Measurements from ENCODE around the gene TRIM2. TPM values are rescaled to one million over a fixed set of nuclear protein-coding genes. Genes with fewer than 3 reads are reported as not detected.

Gene TRIM2
- total and polyA plus RNA-seq, 7 experiments from 2014 or later: 0.12 to 3.9 (median 2.1) TPM

GRCh38 chr4:153271820-153272219, 67.6 kb downstream of the TRIM2 start:
- Histone ChIP-seq H3K27me3 (ENCODE audit: control insufficient read depth in 2 of 2, insufficient read depth in 2 of 2, low read length in 2 of 2) (no peaks in the 10 kb centered on the region), H3K36me3 (ENCODE audit: control insufficient read depth in 2 of 3, insufficient read depth in 3 of 3, low read length in 3 of 3) (no peaks in the 10 kb centered on the region), H3K27ac (ENCODE audit: low read depth, low read length) (no peak overlapping the region), H3K4me3 (ENCODE audit: low read length) (no peak overlapping the region), H3K4me1 (ENCODE audit: control insufficient read depth in 2 of 2, insufficient read depth in 2 of 2, low read length in 2 of 2) (peaks cover 0 to under 1% of the 10 kb centered on the region in 2 donors), H3K9me3 (ENCODE audit: control insufficient read depth in 2 of 3, low read length in 3 of 3) (no peaks in the 10 kb centered on the region)
- no peaks in the 10 kb centered on the region for H3K27me3 Mint-ChIP-seq
- no peak for DNase-seq
- H3K36me3 Mint-ChIP-seq: peaks cover 0 to 10% (median 0%) of the 10 kb centered on the region in 5 donors
- H3K27ac Mint-ChIP-seq: no peak overlapping the region
- peak; percentile 24 for ATAC-seq
- CTCF ChIA-PET: no interaction called here
- intact Hi-C loops (cut with micrococcal nuclease): no loop called here
- H3K4me3 Mint-ChIP-seq: no peak overlapping the region
- H3K4me1 Mint-ChIP-seq: peaks cover 0 to 12% (median 6%) of the 10 kb centered on the region in 7 donors
- H3K9me3 Mint-ChIP-seq: peaks cover 0 to 3% (median 0%) of the 10 kb centered on the region in 11 donors
- POLR2A ChIA-PET: no interaction called here

GRCh38 chr4:153273751-153274150, 69.5 kb downstream of the TRIM2 start:
- no peak overlapping the region for H3K4me3 Mint-ChIP-seq

GRCh38 chr4:153274967-153275366, 70.7 kb downstream of the TRIM2 start:
- H3K4me1 ChIP-seq (ENCODE audit: control insufficient read depth in 2 of 2, insufficient read depth in 2 of 2, low read length in 2 of 2): peaks cover 0 to 7% of the 10 kb centered on the region in 2 donors
- H3K27me3 ChIP-seq (ENCODE audit: control insufficient read depth in 2 of 2, insufficient read depth in 2 of 2, low read length in 2 of 2): no peaks in the 10 kb centered on the region
- ChIA-PET CTCF (interaction anchor here (0.6 kb wide), 1 partner anchor 25 kb away, joined by 5 read pairs; no protein-coding TSS in a partner anchor), POLR2A (no interaction called here)
- no peaks in the 10 kb centered on the region for H3K9me3 ChIP-seq (ENCODE audit: control insufficient read depth in 2 of 3, low read length in 3 of 3)
- H3K27ac Mint-ChIP-seq: no peak overlapping the region
- no peak overlapping the region for H3K4me3 Mint-ChIP-seq
- DNase-seq: no peak
- H3K27me3 Mint-ChIP-seq: no peaks in the 10 kb centered on the region
- ATAC-seq: no peak
- no peaks in the 10 kb centered on the region for H3K36me3 ChIP-seq (ENCODE audit: control insufficient read depth in 2 of 3, insufficient read depth in 3 of 3, low read length in 3 of 3)
- intact Hi-C loops (cut with micrococcal nuclease): no loop called here
- H3K36me3 Mint-ChIP-seq: peaks cover 0 to 10% (median 4%) of the 10 kb centered on the region in 5 donors
- H3K9me3 Mint-ChIP-seq: no peaks in the 10 kb centered on the region
- no peak overlapping the region for H3K4me3 ChIP-seq (ENCODE audit: low read length)
- H3K4me1 Mint-ChIP-seq: peaks cover 5 to 7% (median 5%) of the 10 kb centered on the region in 7 donors
- no peak overlapping the region for H3K27ac ChIP-seq (ENCODE audit: low read depth, low read length)

More at GRCh38 chr4:153273751-153274150, 69.5 kb downstream of the TRIM2 start:
- intact Hi-C loops (cut with micrococcal nuclease): no loop called here
- ChIA-PET CTCF (no interaction called here), POLR2A (no interaction called here)
- Mint-ChIP-seq H3K9me3 (peaks cover 0 to 3% (median 0%) of the 10 kb centered on the region in 11 donors), H3K36me3 (peaks cover 0 to 10% (median under 1%) of the 10 kb centered on the region in 5 donors), H3K4me1 (peaks cover 5 to 13% (median 6%) of the 10 kb centered on the region in 7 donors), H3K27me3 (no peaks in the 10 kb centered on the region), H3K27ac (no peak overlapping the region)
- no peaks in the 10 kb centered on the region for H3K9me3 ChIP-seq (ENCODE audit: control insufficient read depth in 2 of 3, low read length in 3 of 3)
- DNase-seq: no peak
- no peak overlapping the region for H3K27ac ChIP-seq (ENCODE audit: low read depth, low read length)
- H3K4me3 ChIP-seq (ENCODE audit: low read length): no peak overlapping the region
- peaks cover 0 to 7% of the 10 kb centered on the region in 2 donors for H3K4me1 ChIP-seq (ENCODE audit: control insufficient read depth in 2 of 2, insufficient read depth in 2 of 2, low read length in 2 of 2)
- no peaks in the 10 kb centered on the region for H3K36me3 ChIP-seq (ENCODE audit: control insufficient read depth in 2 of 3, insufficient read depth in 3 of 3, low read length in 3 of 3)
- no peak for ATAC-seq
- no peaks in the 10 kb centered on the region for H3K27me3 ChIP-seq (ENCODE audit: control insufficient read depth in 2 of 2, insufficient read depth in 2 of 2, low read length in 2 of 2)

DNA sequence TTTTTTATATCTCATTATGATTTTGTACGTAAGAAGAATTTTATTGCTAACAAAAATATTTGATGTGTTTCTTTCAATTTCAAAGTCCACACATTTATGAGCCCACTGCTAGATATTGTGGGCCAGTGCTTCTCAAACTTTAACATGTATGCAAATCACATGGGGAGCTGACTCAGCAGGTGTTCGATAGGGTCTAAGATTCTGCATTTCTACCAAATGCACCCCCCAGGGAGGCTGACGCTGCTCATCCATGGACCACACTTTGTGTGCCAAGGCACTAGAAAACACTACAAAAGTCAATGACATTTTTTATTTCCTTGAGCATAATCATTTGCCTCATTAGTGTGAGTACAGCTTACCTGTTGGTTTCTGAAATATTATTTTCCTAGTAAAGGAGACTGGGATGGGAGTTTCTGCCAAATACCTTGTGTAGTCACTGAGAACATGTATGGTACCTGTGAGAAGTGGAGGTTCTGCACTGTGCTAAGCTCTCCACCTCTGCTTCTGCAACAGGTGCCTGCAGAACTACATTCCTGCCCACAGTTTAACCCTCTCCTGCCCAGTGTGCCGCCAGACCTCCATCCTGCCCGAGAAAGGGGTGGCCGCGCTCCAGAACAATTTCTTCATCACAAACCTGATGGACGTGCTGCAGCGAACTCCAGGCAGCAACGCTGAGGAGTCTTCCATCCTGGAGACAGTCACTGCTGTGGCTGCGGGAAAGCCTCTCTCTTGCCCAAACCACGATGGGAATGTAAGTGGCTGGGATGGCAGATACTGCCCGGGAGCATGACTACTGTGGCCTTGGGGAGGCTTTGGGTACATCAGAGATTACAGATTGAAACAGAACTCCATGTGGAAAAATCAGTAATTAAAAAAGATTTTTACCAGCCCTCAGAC, 71.4 kb downstream of the TRIM2 start:
- no peak overlapping the region for H3K27ac Mint-ChIP-seq
- H3K27me3 Mint-ChIP-seq: no peaks in the 10 kb centered on the region
- Histone ChIP-seq H3K36me3 (ENCODE audit: control insufficient read depth in 2 of 3, insufficient read depth in 3 of 3, low read length in 3 of 3) (no peaks in the 10 kb centered on the region), H3K4me1 (ENCODE audit: control insufficient read depth in 2 of 2, insufficient read depth in 2 of 2, low read length in 2 of 2) (peaks cover 0 to 7% of the 10 kb centered on the region in 2 donors), H3K27me3 (ENCODE audit: control insufficient read depth in 2 of 2, insufficient read depth in 2 of 2, low read length in 2 of 2) (no peaks in the 10 kb centered on the region), H3K4me3 (ENCODE audit: low read length) (no peak overlapping the region), H3K27ac (ENCODE audit: low read depth, low read length) (no peak overlapping the region), H3K9me3 (ENCODE audit: control insufficient read depth in 2 of 3, low read length in 3 of 3) (no peaks in the 10 kb centered on the region)
- ATAC-seq: no peak
- H3K4me1 Mint-ChIP-seq: peaks cover 5 to 7% (median 5%) of the 10 kb centered on the region in 7 donors
- peaks cover 0 to 10% (median 4%) of the 10 kb centered on the region in 5 donors for H3K36me3 Mint-ChIP-seq
- no peak for DNase-seq
- intact Hi-C loops (cut with micrococcal nuclease): no loop called here
- CTCF ChIA-PET: no interaction called here
- no peaks in the 10 kb centered on the region for H3K9me3 Mint-ChIP-seq
- H3K4me3 Mint-ChIP-seq: no peak overlapping the region
- POLR2A ChIA-PET: no interaction called here

GRCh38 chr4:153276971-153277370, 72.7 kb downstream of the TRIM2 start:
- peak overlapping the region in 1 of 10 donors; percentile 12 for H3K4me3 Mint-ChIP-seq
- H3K36me3 ChIP-seq (ENCODE audit: control insufficient read depth in 2 of 3, insufficient read depth in 3 of 3, low read length in 3 of 3): no peaks in the 10 kb centered on the region
- H3K9me3 ChIP-seq (ENCODE audit: control insufficient read depth in 2 of 3, low read length in 3 of 3): no peaks in the 10 kb centered on the region
- H3K4me3 ChIP-seq (ENCODE audit: low read length): no peak overlapping the region
- intact Hi-C loops (cut with micrococcal nuclease): no loop called here
- H3K36me3 Mint-ChIP-seq: peaks cover 0 to 13% (median 4%) of the 10 kb centered on the region in 5 donors
- H3K27me3 Mint-ChIP-seq: no peaks in the 10 kb centered on the region
- H3K4me1 Mint-ChIP-seq: peaks cover 5 to 7% (median 5%) of the 10 kb centered on the region in 7 donors
- H3K27ac ChIP-seq (ENCODE audit: low read depth, low read length): no peak overlapping the region
- ChIA-PET CTCF (no interaction called here), POLR2A (no interaction called here)
- ATAC-seq (no peak), DNase-seq (no peak)
- H3K4me1 ChIP-seq (ENCODE audit: control insufficient read depth in 2 of 2, insufficient read depth in 2 of 2, low read length in 2 of 2): peaks cover 0 to 7% of the 10 kb centered on the region in 2 donors
- H3K27me3 ChIP-seq (ENCODE audit: control insufficient read depth in 2 of 2, insufficient read depth in 2 of 2, low read length in 2 of 2): no peaks in the 10 kb centered on the region
- H3K9me3 Mint-ChIP-seq: peaks cover 0 to 2% (median 0%) of the 10 kb centered on the region in 11 donors
- H3K27ac Mint-ChIP-seq: no peak overlapping the region

GRCh38 chr4:153281476-153281875, 77.2 kb downstream of the TRIM2 start:
- Histone ChIP-seq H3K4me3 (ENCODE audit: low read length) (no peak overlapping the region), H3K4me1 (ENCODE audit: control insufficient read depth in 2 of 2, insufficient read depth in 2 of 2, low read length in 2 of 2) (peaks cover 0 to 7% of the 10 kb centered on the region in 2 donors), H3K36me3 (ENCODE audit: control insufficient read depth in 2 of 3, insufficient read depth in 3 of 3, low read length in 3 of 3) (no peaks in the 10 kb centered on the region), H3K27ac (ENCODE audit: low read depth, low read length) (no peak overlapping the region), H3K9me3 (ENCODE audit: control insufficient read depth in 2 of 3, low read length in 3 of 3) (peaks cover 0 to 3% (median 0%) of the 10 kb centered on the region in 3 experiments), H3K27me3 (ENCODE audit: control insufficient read depth in 2 of 2, insufficient read depth in 2 of 2, low read length in 2 of 2) (no peaks in the 10 kb centered on the region)
- ChIA-PET POLR2A (no interaction called here), CTCF (interaction anchor here (1.2 kb wide), 1 partner anchor 10 kb away, joined by 4 read pairs; no protein-coding TSS in a partner anchor)
- H3K4me1 Mint-ChIP-seq: peaks cover 5 to 7% (median 5%) of the 10 kb centered on the region in 7 donors
- H3K27ac Mint-ChIP-seq: no peak overlapping the region
- intact Hi-C loops (cut with micrococcal nuclease): no loop called here
- H3K9me3 Mint-ChIP-seq: peaks cover 0 to 18% (median 2%) of the 10 kb centered on the region in 11 donors
- H3K36me3 Mint-ChIP-seq: peaks cover 1 to 17% (median 8%) of the 10 kb centered on the region in 5 donors
- H3K4me3 Mint-ChIP-seq: no peak overlapping the region
- H3K27me3 Mint-ChIP-seq: no peaks in the 10 kb centered on the region
- DNase-seq (no peak), ATAC-seq (no peak)
